Cardiac septum (tissue), 1 donor: ENCODE measurements around the gene LPIN1. TPM values are rescaled to one million over a fixed set of nuclear protein-coding genes. Genes with fewer than 3 reads are reported as not detected.
"Not testable (repeated sequence)": the region's sequence is repeated elsewhere in the genome, so short reads cannot be mapped to it uniquely, and the experiment has no call there.

Source experiments
- DNase-seq: peaks from one replicate; pipeline ENCODE4 v3.0.0-alpha.2; 2020; ENCODE audit warnings: low spot score
- intact Hi-C: fragments of 100-400 bp; cut with DNase I; formaldehyde crosslinking; loops from one replicate; pipeline ENCODE4 v1.14.0; 2022
- total RNA-seq: library from RNA; stranded (reverse); fragmentation: NEBNext Ultra II Directional; extraction: Animal tissue kit (Norgen Biotek cat#: 25700); gene quantifications from one replicate; pipeline ENCODE4 v1.2.1, GENCODE V29; 2021
- donor health status: DM: no; HTN: no; CAD: no.

LPIN1 gene
- total RNA-seq, 1 donor from 2014 or later: 27.8 TPM

GRCh38 chr2:11758187-11758586 lies 11.8 kb downstream of the LPIN1 start:
- intact Hi-C loops: no loop called here
- no peak for DNase-seq

- DNase-seq: no peak
- intact Hi-C loops: no loop called here
Measured at GRCh38 chr2:11758647-11759046, 12.2 kb downstream of the LPIN1 start.

- intact Hi-C loops, DNase-seq: not testable (repeated sequence)
Measured at GRCh38 chr2:11759182-11759975, 12.9 kb downstream of the LPIN1 start.

- DNase-seq: no peak
- intact Hi-C loops: no loop called here
Measured at GRCh38 chr2:11761259-11761658, 14.8 kb downstream of the LPIN1 start.

- intact Hi-C loops: no loop called here
- no peak for DNase-seq
Measured at GRCh38 chr2:11762031-11762430, 15.6 kb downstream of the LPIN1 start.

DNA sequence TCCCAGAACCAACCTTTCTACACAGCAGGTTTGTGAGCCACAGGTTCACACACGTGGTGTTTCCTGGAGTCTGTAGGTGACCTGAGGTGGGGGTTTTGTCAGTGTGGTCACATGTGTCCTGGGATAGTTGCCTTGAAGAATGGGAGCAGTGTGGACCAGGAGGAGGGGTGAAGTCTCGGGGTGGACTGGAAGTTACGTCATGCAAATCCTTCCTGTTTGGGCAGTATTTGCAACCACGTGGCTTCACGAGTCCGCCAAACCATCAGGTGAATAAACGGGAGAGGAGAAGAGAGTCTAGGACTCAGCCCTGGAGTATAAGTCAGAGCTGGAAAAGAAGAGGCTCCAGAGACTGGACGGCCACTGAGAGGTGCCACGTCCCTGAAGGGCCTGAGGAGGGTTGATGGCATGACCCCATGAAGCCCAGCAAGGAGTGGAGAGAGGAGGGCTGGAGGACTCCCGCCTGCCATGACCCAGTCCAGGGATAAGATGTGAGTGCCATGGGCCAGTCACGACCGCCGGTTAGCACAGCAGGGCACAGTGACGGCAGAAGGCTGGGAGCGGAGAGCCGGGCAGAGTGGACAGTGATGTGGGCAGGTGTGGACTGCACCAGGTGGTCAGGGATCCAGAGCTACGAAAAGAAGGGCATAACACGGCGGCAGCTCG lies 16.5 kb downstream of the LPIN1 start:
- DNase-seq: no peak
- intact Hi-C loops: no loop called here

GRCh38 chr2:11764359-11764758 lies 17.9 kb downstream of the LPIN1 start:
- intact Hi-C loops: no loop called here
- no peak for DNase-seq

DNA sequence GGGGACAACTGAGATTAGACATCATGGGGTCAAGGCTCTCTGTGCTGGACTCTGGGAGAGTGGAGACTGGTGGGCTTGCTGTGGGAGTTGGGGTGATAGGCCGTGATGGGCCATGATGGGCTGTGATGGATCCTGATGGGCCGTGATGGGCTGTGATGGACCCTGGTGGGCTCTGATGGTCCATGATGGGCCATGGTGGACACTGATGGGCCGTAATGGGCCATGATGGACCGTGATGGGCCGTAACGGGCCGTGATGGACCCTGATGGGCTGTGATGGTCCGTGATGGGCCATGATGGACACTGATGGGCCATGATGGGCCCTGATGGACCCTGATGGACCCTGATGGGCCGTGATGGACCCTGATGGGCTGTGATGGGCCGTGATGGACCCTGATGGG lies 18.5 kb downstream of the LPIN1 start:
- intact Hi-C loops: no loop called here
- DNase-seq: no peak

GRCh38 chr2:11765501-11765900 lies 19.1 kb downstream of the LPIN1 start:
- DNase-seq: no peak
- intact Hi-C loops: no loop called here

DNA sequence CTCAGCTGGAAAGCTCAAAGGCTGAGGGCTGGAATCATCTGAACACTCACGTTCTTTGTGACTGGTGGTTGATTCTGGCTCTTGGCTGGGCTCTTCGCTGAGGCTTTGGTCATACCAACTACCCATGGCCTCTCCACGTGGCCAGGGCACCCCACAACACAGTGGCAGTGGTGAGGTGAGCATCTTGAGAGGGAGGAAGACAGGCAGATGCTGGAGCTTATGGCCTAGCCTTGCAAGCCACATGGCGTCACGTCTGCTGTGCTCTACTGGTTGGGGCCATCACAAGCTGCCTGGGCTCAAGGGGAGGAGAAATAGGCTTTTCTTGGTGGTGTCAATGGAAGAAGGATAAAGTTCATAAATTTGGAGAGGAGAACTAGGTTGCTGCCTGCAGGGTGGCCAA lies 19.6 kb downstream of the LPIN1 start:
- intact Hi-C loops: no loop called here
- DNase-seq: no peak

GRCh38 chr2:11767779-11768178 lies 21.3 kb downstream of the LPIN1 start:
- intact Hi-C loops: no loop called here
- DNase-seq: no peak

DNA sequence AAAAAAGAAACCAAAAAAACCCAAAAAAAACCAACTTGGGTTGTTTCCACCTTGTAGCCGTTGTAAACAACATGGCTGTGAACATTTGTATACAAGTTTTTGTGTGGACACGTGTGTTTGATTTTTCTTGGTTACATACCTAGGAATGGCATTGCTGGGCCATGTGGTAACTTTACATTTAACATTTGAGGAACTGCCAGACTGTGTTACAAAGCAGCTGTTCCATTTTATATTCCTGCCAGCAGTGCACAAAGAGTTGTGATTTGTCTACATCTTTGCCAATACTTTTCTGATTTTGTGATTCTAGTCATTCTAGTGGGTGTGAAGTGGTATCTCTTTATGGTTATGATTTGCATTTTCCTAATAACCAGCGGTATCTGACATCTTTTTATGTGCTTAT lies 22.5 kb downstream of the LPIN1 start:
- intact Hi-C loops: no loop called here
- DNase-seq: no peak

DNA sequence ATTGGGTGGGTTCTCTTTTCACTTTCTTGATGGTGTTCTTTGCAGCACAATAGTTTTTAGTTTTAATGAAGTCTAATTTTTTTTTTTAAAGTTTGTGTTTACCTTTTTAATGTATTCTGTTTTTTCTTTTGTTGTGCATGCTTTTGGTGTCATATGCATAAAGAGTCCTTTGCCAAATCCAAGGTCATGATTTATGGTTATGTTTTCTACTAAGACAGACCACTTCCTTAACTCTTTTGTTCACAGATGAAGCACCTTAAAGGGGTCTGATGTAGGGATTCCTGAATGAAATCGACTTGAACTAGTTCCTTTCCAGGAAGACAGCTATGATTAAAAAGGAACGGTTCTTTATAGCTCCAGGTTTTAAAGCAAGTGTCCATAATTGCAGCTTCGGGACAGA lies 23.1 kb downstream of the LPIN1 start:
- intact Hi-C loops: no loop called here

DNA sequence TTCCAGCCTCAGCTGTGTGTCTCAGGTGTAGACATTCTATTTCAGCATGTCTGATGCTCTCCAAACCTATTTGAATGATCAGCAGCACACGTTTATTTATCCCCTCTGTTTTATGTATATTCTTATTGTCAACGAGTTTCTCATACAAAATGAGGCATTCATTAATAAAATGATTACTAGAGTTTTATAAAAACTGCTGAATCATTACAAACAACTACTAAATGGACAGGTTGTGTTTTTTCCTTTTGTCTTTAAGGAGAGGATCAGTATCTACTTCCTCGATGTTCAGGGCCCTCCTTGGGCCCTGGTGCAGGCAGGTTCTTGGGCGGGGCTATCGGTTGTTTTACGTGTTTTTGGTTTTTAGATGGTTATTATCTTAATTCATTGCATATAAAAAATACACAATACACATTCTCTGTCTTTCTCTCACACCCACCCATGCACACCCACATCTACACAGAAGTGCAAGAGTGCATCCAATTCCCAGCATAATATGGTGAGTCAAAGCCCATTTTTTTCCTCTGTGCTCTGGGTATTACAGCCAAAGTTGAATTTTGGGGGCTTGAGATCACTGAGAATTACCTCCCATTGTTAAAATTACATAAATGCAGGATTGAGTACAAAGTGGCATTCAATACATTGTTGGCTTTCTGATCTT lies 24.2 kb downstream of the LPIN1 start:
- DNase-seq: no peak
- intact Hi-C loops: no loop called here

More for the DNA sequence above, 23.1 kb downstream of the LPIN1 start:
- DNase-seq: no peak

- intact Hi-C loops: no loop called here
- DNase-seq: no peak
Measured at GRCh38 chr2:11771971-11772615, 25.7 kb downstream of the LPIN1 start.

DNA sequence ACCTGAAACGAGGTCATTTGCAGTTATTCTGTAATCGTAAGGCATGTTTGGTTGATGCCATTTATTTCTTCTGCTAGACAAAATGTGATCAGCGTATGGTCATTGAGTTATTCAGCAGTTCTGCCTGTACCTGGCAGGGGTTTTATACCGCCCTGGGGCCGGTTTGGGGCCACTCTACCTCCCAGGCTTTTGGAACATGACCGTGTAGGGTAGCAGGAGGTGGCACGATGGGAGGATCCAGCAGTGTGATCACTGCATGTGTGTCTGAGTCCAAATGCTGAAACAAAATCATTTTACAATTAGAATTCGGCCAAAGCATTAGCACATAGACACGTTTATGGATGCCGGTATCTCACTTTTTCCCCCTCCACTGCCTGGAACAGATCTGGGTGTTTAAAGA lies 26.7 kb downstream of the LPIN1 start:
- no peak for DNase-seq
- intact Hi-C loops: no loop called here

DNA sequence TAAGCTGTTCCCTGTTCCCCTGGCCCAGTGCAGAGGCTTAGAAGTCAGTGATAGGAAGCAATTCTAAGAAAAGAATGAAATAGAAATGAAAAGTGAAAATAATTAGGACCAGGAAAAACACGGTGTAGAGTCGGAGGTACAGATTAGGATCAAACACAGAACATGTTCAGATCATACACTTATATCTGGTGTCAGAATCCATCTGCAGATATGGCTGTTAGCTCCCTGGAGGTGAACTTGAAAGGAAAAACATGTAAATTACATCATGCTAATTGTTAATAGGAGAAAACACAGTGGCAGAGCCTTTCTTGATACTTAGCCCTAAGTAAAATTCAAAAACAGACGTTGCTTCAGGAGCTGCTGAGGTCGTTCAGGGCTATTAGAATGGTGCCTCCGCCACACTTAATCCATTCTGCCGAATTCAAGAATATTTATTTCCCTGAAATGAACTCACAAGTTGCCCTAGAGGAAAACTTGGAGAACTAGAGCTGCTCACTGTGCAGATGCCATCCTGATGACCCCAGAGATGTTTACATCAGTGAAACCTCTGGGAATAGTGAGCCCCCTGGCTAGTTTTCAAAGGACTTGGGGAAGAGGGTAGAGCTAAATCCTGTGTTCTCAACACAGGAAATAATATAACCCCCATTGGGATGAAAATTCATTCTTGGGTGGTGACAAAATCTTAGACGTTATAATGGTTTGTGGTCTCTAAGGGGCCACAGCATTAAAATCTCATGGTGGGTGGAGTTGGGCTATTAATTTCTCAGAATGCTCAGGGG lies 27.5 kb downstream of the LPIN1 start:
- no peak for DNase-seq
- intact Hi-C loops: no loop called here

DNA sequence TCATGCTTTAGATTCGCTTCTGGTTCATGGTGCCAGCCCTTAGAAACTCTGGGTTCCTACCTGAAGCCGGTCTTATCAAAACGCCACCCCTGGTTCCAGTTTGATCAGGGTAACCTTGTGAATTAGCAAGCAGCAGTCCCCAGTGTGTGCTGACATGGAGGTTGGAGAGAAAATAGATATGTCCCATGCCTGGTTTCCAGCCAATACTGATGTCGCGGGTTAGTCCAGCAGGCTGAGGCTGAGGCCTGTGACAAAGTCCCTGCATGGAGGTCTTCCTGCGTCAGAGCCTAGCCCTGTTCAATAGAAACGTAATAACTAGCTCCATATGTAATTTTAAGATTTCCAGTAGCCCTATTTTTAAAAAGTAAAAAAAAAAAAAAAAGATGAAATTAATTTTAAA lies 28.2 kb downstream of the LPIN1 start:
- intact Hi-C loops: no loop called here
- DNase-seq: no peak

DNA sequence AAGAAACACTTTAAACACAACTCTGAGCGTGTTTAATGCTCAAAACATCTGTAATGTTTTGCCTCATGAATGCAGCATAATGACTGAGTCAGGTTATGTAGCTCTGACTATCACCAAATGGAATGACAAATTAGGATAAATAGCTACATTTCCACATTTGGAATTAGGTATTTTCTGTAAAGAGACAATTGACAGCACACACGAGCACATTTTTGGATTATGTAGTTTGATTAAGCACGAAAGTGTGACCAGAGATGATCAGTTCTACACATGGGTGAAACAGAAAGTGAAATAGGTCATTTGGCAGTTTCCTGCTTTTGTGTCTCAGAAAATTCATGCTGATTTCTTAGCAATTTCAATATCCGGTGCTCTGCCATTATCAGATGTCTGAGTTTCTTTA lies 29.0 kb downstream of the LPIN1 start:
- DNase-seq: no peak
- intact Hi-C loops: no loop called here
